HG03354 (cell line): ENCODE data around the gene USP6NL.
A peak's percentile ranks its signal among the peaks of the same experiment; 100 is the strongest.
"Not testable (repeated sequence)": the region's sequence is repeated elsewhere in the genome, so short reads cannot be mapped to it uniquely, and the experiment has no call there.

Source experiments
- ATAC-seq: cut with Tn5 transposase; IDR thresholded peaks from one replicate; pipeline ENCODE4 v1.9.1; 2021; ENCODE audit warnings: mild to moderate bottlenecking; ENCODE audit not compliant: unreplicated experiment, poor library complexity, severe bottlenecking

USP6NL gene

DNA sequence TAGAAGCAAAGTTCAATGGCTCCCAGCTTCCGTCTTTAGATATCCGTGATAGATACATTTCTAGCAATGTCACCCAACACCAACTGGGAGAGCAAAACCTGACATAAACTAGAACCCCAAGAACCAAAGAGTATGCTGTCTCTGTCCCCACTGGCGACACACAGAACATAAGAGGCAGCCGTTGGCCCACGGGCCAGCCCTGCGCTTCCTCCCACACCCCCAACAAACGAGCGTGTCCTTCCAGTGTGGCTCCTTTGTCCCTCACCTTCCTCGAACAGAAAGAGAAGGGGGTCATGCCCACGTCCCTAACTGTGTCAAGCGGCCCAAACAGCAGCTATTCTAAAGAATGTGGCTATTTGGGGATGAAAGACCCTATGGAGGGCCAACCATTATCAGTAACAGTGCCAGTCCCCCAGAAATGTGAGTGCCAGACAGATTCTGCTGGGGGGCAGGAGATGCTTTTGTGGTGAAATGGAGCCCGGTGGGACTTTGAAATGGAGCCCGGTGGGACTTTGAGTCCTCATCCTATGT lies 171.9 kb downstream of the USP6NL start:
- ATAC-seq = no peak

- ATAC-seq = no peak
These were observed 173.9 kb downstream of the USP6NL start for GRCh38 chr10:11437391-11438142.

DNA sequence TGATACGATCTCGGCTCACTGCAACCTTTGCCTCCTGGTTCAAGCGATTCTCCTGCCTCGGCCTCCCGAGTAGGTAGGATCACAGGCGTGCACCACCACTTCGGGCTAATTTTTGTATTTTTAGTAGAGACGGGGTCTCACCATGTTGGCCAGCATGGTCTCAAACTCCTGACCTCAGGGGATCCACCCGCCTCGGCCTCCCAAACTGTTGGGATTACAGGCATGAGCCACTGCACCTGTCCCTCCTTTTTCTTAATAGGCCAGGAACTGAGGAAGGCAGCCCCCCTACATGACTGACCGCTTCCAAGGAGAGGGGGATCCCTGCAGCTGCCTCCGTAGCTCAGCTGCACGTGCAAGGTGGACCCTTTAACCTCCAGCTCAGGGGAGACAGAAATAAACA lies 175.0 kb downstream of the USP6NL start:
- ATAC-seq = not testable (repeated sequence)

DNA sequence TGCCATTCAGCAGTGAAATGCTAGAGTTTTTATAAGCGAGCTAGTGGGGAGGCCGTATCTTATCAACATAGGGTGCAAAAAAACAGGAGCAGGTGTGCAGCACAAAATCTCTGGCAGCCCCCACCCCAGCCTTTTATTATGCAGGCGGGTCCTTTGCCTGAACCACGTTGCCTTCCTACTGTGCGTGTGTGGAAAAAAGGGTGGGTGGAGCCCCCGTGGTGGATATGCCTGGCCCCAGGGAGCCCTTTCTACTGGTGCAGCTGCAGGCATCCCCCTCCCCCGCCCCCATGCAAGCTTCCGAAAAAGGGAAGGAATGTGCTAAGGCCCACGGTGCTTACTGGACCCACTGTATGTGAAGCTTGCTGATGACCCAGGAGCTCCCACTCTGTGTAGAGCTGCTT lies 175.9 kb downstream of the USP6NL start:
- ATAC-seq = no peak

- ATAC-seq = no peak
These were observed 177.1 kb downstream of the USP6NL start for GRCh38 chr10:11434324-11434723.

GRCh38 chr10:11433657-11434056 lies 177.8 kb downstream of the USP6NL start:
- no peak for ATAC-seq

DNA sequence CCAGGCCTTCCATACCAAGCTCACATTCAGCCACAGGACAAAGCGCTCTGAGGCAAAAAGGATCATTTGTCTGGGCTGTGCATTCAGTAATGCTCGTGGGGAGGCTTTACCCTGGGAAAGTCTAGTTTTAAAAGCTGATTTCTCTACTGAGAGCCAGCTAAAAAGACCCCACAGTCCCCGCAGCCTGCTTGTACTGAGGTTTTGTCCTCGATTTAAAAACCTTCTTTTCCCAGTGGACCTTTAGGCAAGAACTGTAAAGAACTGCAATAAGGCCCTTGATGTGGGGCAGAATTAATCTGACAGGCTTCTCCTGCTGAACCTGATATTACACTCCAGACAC lies 180.3 kb downstream of the USP6NL start:
- no peak for ATAC-seq

DNA sequence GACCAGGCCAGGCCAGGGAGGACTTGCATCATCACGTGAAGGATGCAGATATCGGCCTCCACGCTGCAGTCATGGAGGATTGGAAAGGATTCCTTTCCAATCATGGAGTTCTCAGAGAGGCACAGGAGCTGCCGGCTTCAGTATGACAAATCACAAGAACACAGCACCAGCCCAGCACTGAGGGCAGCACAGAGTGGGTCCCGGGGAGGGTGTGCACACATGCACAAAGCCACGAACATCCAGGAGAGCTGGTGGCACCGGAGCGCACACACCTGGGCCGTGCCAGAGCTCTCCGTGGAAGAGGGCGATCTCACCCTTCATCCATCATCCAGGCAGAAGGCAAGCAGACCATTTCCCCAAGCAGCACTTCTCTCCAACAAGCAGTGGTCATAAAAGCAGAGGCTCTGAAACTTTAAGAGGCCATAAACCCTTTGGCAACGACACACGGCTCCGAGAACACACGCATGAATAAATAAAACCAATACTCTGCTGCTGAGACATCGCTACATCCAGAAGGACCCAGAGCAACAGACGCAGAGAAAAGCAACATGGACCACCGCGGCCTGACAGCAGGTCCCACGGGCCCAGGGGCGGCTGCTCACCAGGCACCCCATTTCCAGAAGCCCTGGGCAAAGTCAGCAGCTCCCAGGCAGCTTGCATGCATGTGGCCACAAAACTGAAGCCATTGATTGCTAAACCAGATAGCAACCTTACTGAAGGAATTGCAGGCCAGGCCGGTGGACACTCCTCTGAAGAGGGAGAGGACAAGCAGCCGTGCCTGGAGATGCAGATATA lies 180.8 kb downstream of the USP6NL start:
- ATAC-seq = no peak

DNA sequence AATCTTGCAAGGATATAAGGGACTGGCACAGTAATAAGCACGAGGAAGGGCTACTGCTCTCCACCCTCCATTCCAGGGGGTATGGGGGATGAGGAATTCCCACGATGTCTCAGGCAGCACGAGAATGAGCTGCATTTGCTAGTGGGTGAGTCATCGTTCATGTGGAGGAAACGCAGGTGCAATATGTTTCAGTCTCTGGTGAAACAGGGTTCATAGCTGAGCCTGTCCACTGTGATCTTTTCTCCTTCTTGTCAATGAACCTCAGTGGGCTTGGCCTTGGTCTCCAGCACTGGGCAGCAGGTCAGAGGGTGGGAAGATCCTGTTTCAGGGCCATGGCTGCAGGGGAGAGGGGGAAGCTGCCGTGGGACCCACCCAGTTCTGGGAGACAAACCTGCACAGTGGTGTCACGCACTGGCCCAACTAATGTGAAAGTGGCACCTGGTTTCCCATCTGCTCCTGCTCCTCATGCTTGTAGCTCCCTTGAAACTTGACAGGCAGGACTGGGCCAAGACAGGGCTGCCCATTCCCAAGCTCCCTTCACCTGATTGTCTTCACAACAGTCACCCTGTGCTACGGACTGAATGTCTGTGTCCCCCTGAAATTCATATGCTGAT lies 181.9 kb downstream of the USP6NL start:
- no peak for ATAC-seq

- ATAC-seq = no peak
These were observed 185.8 kb downstream of the USP6NL start for GRCh38 chr10:11425676-11426075.

DNA sequence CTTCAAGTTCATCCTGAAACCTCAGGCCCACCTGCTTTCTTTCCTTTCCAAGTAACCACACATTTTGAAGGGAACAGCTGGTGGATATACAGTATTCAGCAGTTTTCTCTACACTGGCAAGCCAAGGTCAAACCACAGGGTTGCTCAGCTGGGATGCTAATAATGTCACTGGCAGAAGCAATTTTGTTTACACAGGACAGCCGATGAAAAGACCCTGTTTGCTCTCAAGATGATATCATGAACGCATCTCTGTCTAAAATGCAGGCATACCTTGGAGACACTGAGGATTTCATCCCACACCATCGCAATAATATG lies 186.2 kb downstream of the USP6NL start:
- no peak for ATAC-seq

DNA sequence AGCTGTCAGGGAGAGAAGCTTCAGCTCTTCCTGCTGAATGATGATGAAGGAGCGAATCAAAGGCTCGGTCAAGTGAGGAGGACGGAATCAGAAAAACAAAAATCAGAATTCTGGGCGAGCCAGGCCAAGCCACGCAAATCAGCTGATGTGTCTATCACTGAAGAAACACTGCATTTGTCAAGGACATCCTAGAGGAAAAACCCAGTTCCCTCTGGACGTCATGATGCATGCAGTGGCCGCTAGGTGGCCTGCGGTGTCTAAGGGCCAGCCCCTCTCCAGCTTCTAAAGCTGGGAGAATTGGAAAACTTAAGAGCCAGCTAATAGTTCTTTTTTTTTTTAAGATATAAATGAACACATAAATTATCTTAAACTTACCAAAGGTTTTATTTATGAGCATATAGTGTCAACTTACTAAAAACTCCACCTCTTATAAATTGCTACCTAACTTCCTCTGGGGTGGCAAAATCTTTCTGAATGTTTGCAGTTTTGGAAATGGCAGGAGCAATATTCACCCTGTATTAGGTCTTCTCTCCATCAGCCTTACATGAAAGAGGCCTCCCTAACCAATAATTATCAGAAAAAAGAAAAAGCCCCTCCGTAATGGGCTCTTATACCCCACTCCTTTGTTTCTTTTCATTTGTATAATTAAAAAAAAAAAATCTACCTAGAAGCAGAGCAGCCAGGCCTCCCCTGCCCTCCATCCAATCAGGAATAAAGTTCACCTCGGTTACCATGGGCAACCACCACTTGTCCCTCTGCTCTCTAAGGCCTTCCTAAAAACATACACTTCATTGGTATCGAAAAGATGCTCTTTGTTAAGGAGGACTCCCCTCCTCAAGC lies 186.8 kb downstream of the USP6NL start:
- peak; percentile 62 for ATAC-seq

DNA sequence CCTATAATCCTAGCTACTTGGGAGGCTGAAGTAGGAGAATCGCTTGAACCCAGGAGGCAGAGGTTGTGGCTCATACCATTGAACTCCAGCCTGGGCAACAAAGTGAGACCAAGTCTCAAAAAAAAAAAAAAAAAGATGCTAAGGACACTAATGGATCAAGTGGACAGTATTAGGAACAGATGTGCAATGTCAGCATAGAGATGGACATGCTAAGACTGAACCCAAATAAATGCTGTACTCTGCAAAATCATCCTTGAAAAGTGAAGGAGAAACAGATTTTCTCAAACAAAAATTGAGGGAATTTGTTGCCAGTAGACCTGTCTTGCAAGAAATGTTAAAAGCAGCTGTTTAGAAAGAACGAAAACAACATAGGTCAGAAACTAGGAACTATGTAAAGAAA lies 194.5 kb downstream of the USP6NL start:
- no peak for ATAC-seq

DNA sequence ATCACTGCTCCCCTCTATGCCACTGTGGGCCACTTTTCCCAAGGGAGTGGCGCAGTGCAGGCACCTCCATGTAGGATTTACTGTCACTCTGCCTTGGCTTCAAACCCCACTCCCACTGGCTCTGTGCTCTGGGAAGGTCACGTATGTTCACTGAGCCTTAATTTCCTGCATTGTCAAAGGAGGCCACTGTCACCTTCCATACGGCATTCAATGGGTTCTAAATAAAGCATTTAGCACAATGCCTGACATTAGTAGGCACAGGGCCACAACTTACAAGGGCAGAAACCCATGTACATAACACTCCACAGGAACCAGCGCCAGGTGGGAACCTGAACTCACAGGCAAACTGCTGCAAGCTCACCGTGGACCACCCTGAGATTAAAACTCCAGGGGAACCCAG lies 196.4 kb downstream of the USP6NL start:
- no peak for ATAC-seq

- no peak for ATAC-seq
These were observed 197.0 kb downstream of the USP6NL start for GRCh38 chr10:11414314-11415038.

GRCh38 chr10:11411926-11412545 lies 199.4 kb downstream of the USP6NL start:
- ATAC-seq = no peak

DNA sequence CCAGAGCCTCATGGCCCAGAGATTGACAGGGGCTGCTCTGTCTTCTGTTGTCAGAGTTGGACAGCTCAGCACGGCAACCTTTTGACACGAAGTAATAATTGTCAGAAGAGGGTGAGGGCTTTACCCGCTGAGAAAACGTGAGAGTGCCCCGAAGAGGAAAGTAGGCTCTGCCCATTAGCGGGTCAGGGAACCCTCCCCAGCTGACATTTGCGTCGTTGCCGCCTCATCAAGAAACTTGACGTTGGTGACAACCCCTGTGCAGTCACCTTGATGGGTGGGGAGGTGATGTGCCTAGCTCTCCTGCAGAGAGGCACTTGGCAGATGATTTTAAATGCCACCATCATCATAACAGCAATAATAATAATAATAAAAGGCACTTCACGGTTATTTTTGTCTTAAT lies 202.1 kb downstream of the USP6NL start:
- ATAC-seq = no peak

DNA sequence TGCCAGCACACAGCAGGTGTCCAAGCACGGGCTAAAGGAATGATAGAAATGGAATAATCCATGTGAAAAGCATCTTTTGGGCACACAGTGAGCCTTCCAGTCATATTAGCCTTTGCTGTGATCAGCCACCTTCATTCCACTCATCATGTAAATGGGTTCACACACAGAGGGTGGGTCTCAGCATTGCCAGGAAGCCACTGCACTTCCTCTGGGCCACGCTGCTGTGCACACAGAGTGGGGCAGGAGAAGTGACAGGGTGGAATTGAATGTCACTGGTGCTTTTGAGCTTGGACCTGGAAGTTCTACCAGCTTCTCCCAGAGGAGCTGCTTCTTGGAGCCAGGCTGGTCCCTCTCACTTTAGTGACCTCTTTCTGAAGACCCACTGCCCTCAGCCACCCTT lies 203.5 kb downstream of the USP6NL start:
- ATAC-seq = no peak

GRCh38 chr10:11406746-11407145 lies 204.7 kb downstream of the USP6NL start:
- ATAC-seq = no peak
